AG04449 (cell line): ENCODE results near the gene EPS8.

Source experiments
- CTCF ChIA-PET: fragments of 350-600 bp; formaldehyde crosslinking; extraction: SDS; loops from one replicate; lab custom pipeline; 2021; ENCODE audit warnings: antibody characterized with exemption; lab: Yijun Ruan, JAX
- POLR2A ChIA-PET: fragments of 400-600, 350-600 bp; formaldehyde crosslinking; extraction: SDS; loops from one replicate; lab custom pipeline; 2020; ENCODE audit warnings: antibody characterized with exemption, inconsistent platforms; lab: Yijun Ruan, JAX
- DNase-seq: peaks from one replicate; pipeline ENCODE4 v3.0.0-alpha.2; 2010; ENCODE audit warnings: low read depth, low spot score
- H3K4me3 ChIP-seq: 2 replicates; pipeline ENCODE4 v1.5.1; 2011; ENCODE audit warnings: low read depth, mild to moderate bottlenecking, control low read depth, low read length
- TF ChIP-seq, protein P1 (sequence below): IDR thresholded peaks from one replicate; pipeline ENCODE4 v1.5.1; 2011; ENCODE audit warnings: mild to moderate bottlenecking, moderate library complexity, low read length, control low read depth, inconsistent platforms; ENCODE audit not compliant: insufficient read depth; ENCODE audit errors: missing control alignments

EPS8 gene

GRCh38 chr12:15679151-15679550 lies 110.0 kb downstream of the EPS8 start:
- CTCF ChIA-PET: interaction anchor here (1.6 kb wide), 1 partner anchor 94 kb away, joined by 4 read pairs; no protein-coding TSS in a partner anchor
- POLR2A ChIA-PET: no interaction called here
- no peak for DNase-seq
- TF ChIP-seq, protein P1, sequence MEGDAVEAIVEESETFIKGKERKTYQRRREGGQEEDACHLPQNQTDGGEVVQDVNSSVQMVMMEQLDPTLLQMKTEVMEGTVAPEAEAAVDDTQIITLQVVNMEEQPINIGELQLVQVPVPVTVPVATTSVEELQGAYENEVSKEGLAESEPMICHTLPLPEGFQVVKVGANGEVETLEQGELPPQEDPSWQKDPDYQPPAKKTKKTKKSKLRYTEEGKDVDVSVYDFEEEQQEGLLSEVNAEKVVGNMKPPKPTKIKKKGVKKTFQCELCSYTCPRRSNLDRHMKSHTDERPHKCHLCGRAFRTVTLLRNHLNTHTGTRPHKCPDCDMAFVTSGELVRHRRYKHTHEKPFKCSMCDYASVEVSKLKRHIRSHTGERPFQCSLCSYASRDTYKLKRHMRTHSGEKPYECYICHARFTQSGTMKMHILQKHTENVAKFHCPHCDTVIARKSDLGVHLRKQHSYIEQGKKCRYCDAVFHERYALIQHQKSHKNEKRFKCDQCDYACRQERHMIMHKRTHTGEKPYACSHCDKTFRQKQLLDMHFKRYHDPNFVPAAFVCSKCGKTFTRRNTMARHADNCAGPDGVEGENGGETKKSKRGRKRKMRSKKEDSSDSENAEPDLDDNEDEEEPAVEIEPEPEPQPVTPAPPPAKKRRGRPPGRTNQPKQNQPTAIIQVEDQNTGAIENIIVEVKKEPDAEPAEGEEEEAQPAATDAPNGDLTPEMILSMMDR: no peak
- no peak overlapping the region for H3K4me3 ChIP-seq

DNA sequence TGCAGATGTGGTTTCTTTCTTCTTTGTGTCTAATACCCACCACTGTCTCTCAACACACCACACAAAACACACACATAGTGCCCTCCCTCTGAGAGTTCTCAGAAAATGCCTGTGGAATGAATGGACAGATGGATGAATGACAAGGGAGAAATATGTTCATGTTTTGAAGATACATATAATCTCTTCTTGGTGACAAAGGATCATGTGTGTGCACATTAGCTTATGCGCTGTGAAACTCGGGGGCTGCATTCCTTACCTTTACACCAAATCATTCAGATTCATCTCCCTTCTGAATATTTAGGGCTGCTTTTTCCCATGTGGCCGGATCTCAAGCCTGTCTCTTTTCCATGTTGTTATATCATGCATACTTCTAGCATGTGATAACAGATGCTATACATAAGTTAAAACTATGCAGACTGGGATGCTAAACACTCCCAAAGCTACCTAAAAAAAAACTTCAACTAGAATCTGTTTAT lies 111.4 kb downstream of the EPS8 start:
- CTCF ChIA-PET: interaction anchor here (1.2 to 1.6 kb wide), 2 partner anchors 8 to 93 kb away, joined by 3 to 4 read pairs; no protein-coding TSS in a partner anchor
- TF ChIP-seq, protein P1: no peak
- POLR2A ChIA-PET: no interaction called here
- DNase-seq: no peak
- H3K4me3 ChIP-seq: no peak overlapping the region

- no peak overlapping the region for H3K4me3 ChIP-seq
- TF ChIP-seq, protein P1: no peak
- ChIA-PET CTCF (no interaction called here), POLR2A (no interaction called here)
- DNase-seq: no peak
Observed at GRCh38 chr12:15677228-15677627, 112.0 kb downstream of the EPS8 start.

GRCh38 chr12:15672671-15673270 lies 116.4 kb downstream of the EPS8 start:
- H3K4me3 ChIP-seq: no peak overlapping the region
- CTCF ChIA-PET: no interaction called here
- no peak for DNase-seq
- POLR2A ChIA-PET: no interaction called here
- TF ChIP-seq, protein P1: no peak

- no peak overlapping the region for H3K4me3 ChIP-seq
- DNase-seq: no peak
- ChIA-PET POLR2A (no interaction called here), CTCF (no interaction called here)
- TF ChIP-seq, protein P1: no peak
Observed at GRCh38 chr12:15670756-15671155, 118.4 kb downstream of the EPS8 start.

GRCh38 chr12:15669256-15669948 lies 119.8 kb downstream of the EPS8 start:
- no peak overlapping the region for H3K4me3 ChIP-seq
- TF ChIP-seq, protein P1: no peak
- ChIA-PET POLR2A (no interaction called here), CTCF (interaction anchor here (1.5 kb wide), 1 partner anchor 9 kb away, joined by 3 read pairs; no protein-coding TSS in a partner anchor)
- DNase-seq: no peak
